ENCODE results near the gene SLC7A10.

SLC7A10 gene

DNA sequence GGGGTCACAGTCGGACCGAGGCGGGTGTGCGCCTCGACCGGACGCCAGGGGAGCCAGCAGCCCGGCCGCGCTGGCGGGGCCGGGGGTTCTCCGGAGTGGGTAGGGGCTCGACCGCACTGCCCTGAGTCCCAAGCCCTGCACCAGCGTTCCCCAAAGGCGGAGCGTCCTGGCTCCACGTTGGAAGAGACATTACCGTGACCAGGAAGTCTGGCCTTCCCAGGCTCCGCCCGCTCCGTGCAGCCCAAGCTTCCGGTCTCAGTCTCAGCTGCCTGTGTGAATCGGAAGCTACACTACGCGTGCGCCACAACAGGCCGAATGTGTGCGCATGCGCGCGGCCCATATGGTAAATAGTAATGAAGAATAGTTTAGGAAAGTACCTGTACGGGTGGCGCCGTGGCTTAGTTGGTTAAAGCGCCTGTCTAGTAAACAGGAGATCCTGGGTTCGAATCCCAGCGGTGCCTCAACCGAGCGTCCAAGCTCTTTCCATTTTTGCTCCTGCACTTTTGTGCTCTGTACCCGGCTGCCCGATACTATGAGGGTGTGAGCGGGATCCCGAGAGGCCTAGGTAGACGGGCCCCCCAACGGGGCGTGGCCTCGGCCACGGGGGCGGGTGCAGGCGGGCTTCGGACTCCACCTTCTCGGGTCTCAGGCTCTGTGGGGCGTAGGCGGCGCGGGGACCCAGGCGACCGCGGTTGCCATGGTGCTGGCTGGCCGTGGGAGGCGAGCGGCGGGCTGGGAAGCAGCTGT, 48.8 kb downstream of the SLC7A10 start:
- TF ChIP-seq, protein P1, sequence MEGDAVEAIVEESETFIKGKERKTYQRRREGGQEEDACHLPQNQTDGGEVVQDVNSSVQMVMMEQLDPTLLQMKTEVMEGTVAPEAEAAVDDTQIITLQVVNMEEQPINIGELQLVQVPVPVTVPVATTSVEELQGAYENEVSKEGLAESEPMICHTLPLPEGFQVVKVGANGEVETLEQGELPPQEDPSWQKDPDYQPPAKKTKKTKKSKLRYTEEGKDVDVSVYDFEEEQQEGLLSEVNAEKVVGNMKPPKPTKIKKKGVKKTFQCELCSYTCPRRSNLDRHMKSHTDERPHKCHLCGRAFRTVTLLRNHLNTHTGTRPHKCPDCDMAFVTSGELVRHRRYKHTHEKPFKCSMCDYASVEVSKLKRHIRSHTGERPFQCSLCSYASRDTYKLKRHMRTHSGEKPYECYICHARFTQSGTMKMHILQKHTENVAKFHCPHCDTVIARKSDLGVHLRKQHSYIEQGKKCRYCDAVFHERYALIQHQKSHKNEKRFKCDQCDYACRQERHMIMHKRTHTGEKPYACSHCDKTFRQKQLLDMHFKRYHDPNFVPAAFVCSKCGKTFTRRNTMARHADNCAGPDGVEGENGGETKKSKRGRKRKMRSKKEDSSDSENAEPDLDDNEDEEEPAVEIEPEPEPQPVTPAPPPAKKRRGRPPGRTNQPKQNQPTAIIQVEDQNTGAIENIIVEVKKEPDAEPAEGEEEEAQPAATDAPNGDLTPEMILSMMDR (IDR thresholded peaks at IDR 0.05; ENCODE audit: low read length, missing control alignments), result no peak
- H3K4me3 ChIP-seq (replicated peaks; ENCODE audit: low read depth, low read length), result peak overlapping the region; percentile 84
- DNase-seq (ENCODE audit: low read depth), result peak; percentile 99

DNA sequence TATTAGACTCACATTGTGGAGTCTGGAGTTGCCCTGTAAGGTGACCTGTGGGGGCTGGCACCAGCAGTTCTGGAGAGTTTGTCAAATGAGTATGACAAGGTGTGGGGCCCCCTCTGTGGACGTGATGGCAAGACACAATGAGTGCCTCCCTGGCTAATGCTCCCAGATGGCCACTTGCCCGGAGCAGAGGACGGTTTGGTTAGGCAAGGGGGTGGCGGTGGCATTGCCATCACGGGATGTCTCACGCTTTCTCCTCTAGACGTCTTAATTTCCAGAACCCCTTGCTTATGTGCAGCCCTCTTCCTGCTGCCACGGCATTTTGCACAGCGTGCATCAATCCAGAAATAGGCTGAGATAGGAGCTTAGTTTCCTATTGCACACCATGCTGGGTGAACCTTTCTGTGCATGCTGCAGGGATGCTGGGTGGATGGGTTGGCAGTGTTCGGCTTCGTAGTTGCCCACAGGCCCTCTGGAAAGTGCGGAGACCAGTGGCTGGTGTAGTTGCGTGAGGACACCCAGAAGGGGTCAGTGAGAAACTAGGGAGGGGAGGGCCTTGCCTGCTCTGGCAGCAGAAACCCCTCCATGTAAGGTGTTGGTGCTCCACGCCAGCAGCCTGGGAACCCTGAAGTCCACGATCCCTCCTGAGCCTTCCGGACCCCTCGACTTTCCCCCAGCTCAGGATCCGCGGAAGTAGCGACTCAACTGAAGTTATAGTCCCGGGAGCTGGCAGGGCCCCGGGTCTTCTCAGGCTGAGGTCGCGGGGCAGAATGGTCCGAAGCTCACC, 49.6 kb downstream of the SLC7A10 start:
- peak; percentile 43 for DNase-seq (ENCODE audit: low read depth)
- TF ChIP-seq, protein P1 (IDR thresholded peaks at IDR 0.05; ENCODE audit: low read length, missing control alignments), result no peak
- H3K4me3 ChIP-seq (replicated peaks; ENCODE audit: low read depth, low read length), result peak overlapping the region; percentile 84

DNA sequence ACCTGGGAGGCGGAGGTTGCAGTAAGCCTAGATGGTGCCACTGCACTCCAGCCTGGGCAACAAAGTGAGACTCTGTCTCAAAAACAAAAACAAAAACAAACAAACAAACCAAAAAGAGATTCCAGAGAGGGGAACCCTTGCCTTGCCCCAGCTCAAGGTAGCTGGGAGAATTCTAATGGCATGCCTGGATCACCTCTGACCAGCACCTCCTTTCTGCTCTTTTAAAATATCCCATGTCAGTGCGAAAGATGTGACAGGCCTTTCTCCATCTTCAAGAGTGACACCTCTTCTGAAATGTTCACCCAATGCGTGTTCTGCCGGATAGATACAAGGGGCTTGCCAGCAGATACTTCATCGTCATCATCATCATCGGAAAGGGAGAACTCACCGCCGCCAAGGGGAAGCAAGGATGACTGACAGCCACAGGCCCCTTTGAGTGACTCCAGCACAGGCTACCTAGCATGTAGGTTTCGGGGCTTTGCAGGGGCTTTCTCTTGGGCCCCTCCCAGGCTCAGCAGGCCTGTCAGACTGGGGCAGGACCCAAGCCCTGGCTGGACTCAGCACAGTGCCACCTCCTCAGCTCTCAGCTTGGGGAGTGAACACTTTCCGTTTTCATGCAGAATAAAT, 50.4 kb downstream of the SLC7A10 start:
- H3K4me3 ChIP-seq (replicated peaks; ENCODE audit: low read depth, low read length), result no peak overlapping the region
- TF ChIP-seq, protein P1 (IDR thresholded peaks at IDR 0.05; ENCODE audit: low read length, missing control alignments), result no peak
- DNase-seq (ENCODE audit: low read depth), result no peak

DNA sequence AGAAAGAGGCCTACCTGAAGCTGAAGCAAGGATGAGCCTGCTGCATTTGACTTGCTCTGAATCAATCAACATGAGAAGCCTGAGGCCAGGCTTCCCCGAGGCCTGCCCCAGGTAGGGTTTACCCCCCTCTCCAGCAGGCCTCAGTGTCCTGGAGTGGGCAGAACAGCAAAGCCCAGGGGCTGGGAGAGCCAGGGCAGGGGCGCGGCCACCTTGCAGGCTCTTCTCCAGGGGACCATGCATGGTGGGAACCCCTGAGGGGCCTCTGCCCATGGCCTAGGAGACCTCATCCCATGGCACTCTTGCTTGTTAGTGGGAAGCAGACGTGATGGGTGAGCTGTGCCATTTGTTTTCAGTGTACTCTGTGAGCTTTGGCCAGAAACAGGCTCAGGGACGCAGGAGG, 51.5 kb downstream of the SLC7A10 start:
- H3K4me3 ChIP-seq (replicated peaks; ENCODE audit: low read depth, low read length), result no peak overlapping the region
- no peak for DNase-seq (ENCODE audit: low read depth)
- TF ChIP-seq, protein P1 (IDR thresholded peaks at IDR 0.05; ENCODE audit: low read length, missing control alignments), result no peak

DNA sequence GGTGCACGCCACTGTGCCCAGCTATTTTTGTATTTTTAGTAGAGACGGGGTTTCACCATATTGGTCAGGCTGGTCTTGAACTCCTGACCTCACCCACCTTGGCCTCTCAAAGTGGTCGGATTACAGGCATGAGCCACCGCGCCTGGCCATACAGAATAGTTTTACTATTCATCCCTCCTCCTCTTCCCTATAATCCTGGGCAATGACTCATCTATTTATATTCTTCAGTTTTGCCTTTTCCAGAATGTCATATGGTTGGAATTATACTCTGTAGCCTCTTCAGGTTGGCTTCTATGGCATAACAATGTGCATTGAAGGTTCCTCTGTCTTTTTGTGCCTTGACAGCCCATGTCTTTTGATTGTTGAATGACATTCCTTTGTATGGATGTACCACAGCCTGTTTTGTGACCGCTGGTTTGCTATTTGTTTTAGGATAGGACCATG, 53.7 kb downstream of the SLC7A10 start:
- TF ChIP-seq, protein P1 (IDR thresholded peaks at IDR 0.05; ENCODE audit: low read length, missing control alignments), result no peak
- no peak overlapping the region for H3K4me3 ChIP-seq (replicated peaks; ENCODE audit: low read depth, low read length)
- DNase-seq (ENCODE audit: low read depth), result no peak

DNA sequence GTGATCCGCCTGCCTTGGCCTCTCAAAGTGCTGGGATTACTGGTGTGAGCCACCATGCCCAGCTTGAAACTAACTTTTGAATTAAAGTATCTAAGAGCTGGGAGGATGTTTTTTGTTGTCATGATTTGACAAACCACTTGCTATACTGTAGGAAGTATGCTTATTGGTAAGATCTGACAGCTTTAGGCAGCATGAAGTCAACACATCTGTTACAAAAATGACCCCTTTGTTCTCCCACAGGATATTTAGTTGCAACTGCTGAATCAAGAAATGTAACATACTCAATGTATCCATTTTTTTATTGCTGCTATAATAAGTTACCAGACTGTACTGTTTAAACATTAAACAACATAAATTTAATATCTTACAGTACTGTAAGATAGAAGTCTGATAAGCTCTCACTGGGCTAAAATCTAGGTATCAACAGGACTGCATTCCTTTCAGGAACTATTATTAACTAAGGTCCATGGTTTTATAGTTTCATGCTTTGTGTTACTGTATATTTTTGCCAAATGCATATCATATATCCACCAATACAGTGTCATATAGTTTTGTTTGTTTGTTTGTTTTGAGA, 54.3 kb downstream of the SLC7A10 start:
- DNase-seq (ENCODE audit: low read depth), result no peak
- TF ChIP-seq, protein P1 (IDR thresholded peaks at IDR 0.05; ENCODE audit: low read length, missing control alignments), result no peak
- H3K4me3 ChIP-seq (replicated peaks; ENCODE audit: low read depth, low read length), result no peak overlapping the region
